ENCODE results near the gene ZNF526. TPM values are rescaled to one million over a fixed set of nuclear protein-coding genes. Genes with fewer than 3 reads are reported as not detected.

The ZNF526 gene
- total RNA-seq, 1 donor from 2014 or later = 20.1 TPM

DNA sequence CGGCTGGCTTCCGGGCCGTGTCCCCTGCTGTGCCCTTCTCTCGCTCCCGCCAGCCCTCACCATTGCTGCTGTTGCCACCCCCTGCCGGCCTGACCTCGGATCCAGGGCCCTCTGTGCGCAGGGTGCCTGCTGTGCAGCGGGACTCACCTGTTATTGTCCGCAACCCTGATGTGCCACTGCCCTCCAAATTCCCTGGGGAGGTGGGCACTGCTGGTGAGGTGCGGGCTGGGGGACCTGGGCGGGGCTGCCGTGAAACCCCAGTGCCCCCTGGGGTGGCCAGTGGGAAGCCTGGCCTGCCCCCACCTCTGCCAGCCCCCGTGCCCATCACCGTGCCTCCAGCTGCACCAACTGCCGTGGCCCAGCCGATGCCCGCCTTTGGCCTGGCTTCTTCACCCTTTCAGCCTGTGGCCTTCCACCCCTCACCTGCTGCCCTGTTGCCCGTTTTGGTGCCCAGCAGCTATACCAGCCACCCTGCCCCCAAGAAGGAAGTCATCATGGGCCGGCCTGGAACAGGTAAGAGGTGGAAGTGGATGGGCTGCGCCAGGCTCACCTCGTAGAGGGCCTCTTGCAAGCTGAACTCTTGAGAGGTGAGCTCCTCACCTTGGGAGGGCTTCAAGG is 54.1 kb downstream of the ZNF526 start:
- intact Hi-C loops (cut with micrococcal nuclease) = no loop called here

GRCh38 chr19:42275103-42275502 is 55.0 kb downstream of the ZNF526 start:
- intact Hi-C loops (cut with micrococcal nuclease) = no loop called here

- intact Hi-C loops (cut with micrococcal nuclease) = no loop called here
Observed at GRCh38 chr19:42275517-42275916, 55.4 kb downstream of the ZNF526 start.

GRCh38 chr19:42276284-42276683 is 56.2 kb downstream of the ZNF526 start:
- intact Hi-C loops (cut with micrococcal nuclease) = no loop called here

DNA sequence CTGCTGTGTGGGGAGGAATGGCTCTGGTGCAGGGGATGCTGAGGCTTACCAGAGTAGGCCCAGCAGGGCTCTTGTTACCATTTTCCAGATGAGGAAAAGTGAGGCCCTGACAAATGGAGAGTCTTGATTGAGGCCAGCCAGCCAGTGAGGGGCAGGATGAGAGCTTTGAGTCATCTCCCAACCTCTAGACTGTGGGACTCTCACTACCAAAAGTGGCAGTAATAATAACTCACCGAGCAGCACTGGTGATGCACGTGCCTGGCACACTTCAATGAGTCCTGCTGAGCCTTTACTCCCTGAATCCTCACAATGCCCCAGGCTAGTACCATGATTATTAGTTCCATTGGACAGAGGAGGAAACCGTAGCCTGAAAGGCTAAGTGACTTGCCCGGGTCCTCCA is 56.7 kb downstream of the ZNF526 start:
- intact Hi-C loops (cut with micrococcal nuclease) = no loop called here

Other genes with a start within 250 kb of the ZNF526 start
- gene ATP1A3, start 226.1 kb upstream of the ZNF526 start, total RNA-seq = 0.95 and 0.98 TPM in 2 replicates
- 3.6 and 4.6 TPM in 2 replicates for gene GRIK5, start 150.1 kb upstream of the ZNF526 start, total RNA-seq
- gene ZNF574, start 144.1 kb upstream of the ZNF526 start, total RNA-seq = 15.2 and 15.9 TPM in 2 replicates
- 42.8 and 46.2 TPM in 2 replicates for gene POU2F2, start 87.9 kb upstream of the ZNF526 start, total RNA-seq
- 47.7 and 48.8 TPM in 2 replicates for gene DEDD2, start 2.6 kb upstream of the ZNF526 start, total RNA-seq
- 56.9 and 60.7 TPM in 2 replicates for gene GSK3A, start 22.3 kb downstream of the ZNF526 start, total RNA-seq
- 41.8 and 51.2 TPM in 2 replicates for gene ERF, start 34.8 kb downstream of the ZNF526 start, total RNA-seq
- 98.8 and 99.3 TPM in 2 replicates for gene CIC, start 48.9 kb downstream of the ZNF526 start, total RNA-seq
- gene PRR19, start 81.8 kb downstream of the ZNF526 start, total RNA-seq = 0.51 and 0.76 TPM in 2 replicates
- 35.5 and 36.8 TPM in 2 replicates for gene PAFAH1B3, start 82.3 kb downstream of the ZNF526 start, total RNA-seq
- gene TMEM145, start 93.0 kb downstream of the ZNF526 start, total RNA-seq = 0.12 TPM in 1 of 2 replicates, not detected in the other
- gene MEGF8, start 105.3 kb downstream of the ZNF526 start, total RNA-seq = 4.3 and 4.5 TPM in 2 replicates
- not detected in 2 replicates for gene CNFN, start 170.0 kb downstream of the ZNF526 start, total RNA-seq
- 26.9 and 30.2 TPM in 2 replicates for gene LIPE, start 207.1 kb downstream of the ZNF526 start, total RNA-seq
- gene CXCL17, start 222.6 kb downstream of the ZNF526 start, total RNA-seq = not detected in 2 replicates

Data from T-helper 1 cell treated with Interleukin-12 subunit alpha and Interleukin-12 subunit beta and Interleukin-4 antibody, amounts not matched to agents 30 ng/mL and 1 ng/mL, for 36 hours (primary cell).